Mammary epithelial cell (primary cell): ENCODE results near the gene NDUFV1.

ENCODE experiments used
- EZH2 ChIP-seq: IDR thresholded peaks from 2 replicates; pipeline ENCODE4 v1.6.1; 2012; ENCODE audit warnings: low read length, inconsistent platforms, borderline replicate concordance
- TF ChIP-seq, protein P1 (sequence below), 2 donors: IDR thresholded peaks in 1 of 2; conservative IDR thresholded peaks in 1 of 2; 2 replicates each; pipeline ENCODE4 v1.5.1; 2011 to 2012; ENCODE audit warnings: inconsistent platforms in 2 of 2, low read length in 2 of 2, mild to moderate bottlenecking in 2 of 2, control low read depth in 1 of 2, low read depth in 1 of 2; ENCODE audit not compliant: insufficient read depth in 1 of 2; ENCODE audit errors: extremely low read depth in 1 of 2

- TF ChIP-seq EZH2: no peak
- TF ChIP-seq, protein P1, sequence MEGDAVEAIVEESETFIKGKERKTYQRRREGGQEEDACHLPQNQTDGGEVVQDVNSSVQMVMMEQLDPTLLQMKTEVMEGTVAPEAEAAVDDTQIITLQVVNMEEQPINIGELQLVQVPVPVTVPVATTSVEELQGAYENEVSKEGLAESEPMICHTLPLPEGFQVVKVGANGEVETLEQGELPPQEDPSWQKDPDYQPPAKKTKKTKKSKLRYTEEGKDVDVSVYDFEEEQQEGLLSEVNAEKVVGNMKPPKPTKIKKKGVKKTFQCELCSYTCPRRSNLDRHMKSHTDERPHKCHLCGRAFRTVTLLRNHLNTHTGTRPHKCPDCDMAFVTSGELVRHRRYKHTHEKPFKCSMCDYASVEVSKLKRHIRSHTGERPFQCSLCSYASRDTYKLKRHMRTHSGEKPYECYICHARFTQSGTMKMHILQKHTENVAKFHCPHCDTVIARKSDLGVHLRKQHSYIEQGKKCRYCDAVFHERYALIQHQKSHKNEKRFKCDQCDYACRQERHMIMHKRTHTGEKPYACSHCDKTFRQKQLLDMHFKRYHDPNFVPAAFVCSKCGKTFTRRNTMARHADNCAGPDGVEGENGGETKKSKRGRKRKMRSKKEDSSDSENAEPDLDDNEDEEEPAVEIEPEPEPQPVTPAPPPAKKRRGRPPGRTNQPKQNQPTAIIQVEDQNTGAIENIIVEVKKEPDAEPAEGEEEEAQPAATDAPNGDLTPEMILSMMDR (conservative IDR thresholded peaks at IDR 0.05 in 1 of 2, IDR thresholded peaks at IDR 0.05 in 1 of 2; ENCODE audit: extremely low read depth in 1 of 2, insufficient read depth in 1 of 2, low read depth in 1 of 2, low read length in 2 of 2): no peak
Observed at GRCh38 chr11:67631411-67631810, 24.7 kb downstream of the NDUFV1 start.
